Natural killer cell (primary cell): ENCODE measurements around the gene ALDH7A1. TPM values are rescaled to one million over a fixed set of nuclear protein-coding genes. Genes with fewer than 3 reads are reported as not detected.

Source experiments
- ATAC-seq, 3 donors: fragments of 150-1000 bp in 2 of 3; fragments of 200-7000 bp in 1 of 3; cut with Tn5 transposase; 1 replicate in 1 of 3; 2 replicates in 2 of 3; pipeline ENCODE4 v1.10.0; 2021; ENCODE audit warnings: mild to moderate bottlenecking in 2 of 3, moderate library complexity in 2 of 3
- DNase-seq, 2 donors: peaks; one replicate each; pipeline versions ENCODE4 v3.0.0 to v3.0.0-alpha.2; 2013 to 2021; ENCODE audit warnings: mixed read lengths in 1 of 2
- H3K27ac ChIP-seq: one replicate; pipeline ENCODE4 v1.5.1; 2013; ENCODE audit warnings: mild to moderate bottlenecking, low read length
- H3K27me3 ChIP-seq: one replicate; pipeline ENCODE4 v1.6.1; 2013; ENCODE audit warnings: low read length; ENCODE audit not compliant: control insufficient read depth, insufficient read depth
- H3K36me3 ChIP-seq: one replicate; pipeline ENCODE4 v1.6.1; 2013; ENCODE audit warnings: low read length; ENCODE audit not compliant: control insufficient read depth, insufficient read depth
- H3K4me1 ChIP-seq: one replicate; pipeline ENCODE4 v1.6.1; 2013; ENCODE audit warnings: low read length; ENCODE audit not compliant: control insufficient read depth, insufficient read depth
- H3K4me3 ChIP-seq: one replicate; pipeline ENCODE4 v1.5.1; 2013; ENCODE audit warnings: low read length
- H3K9me3 ChIP-seq: one replicate; pipeline ENCODE4 v1.6.1; 2013; ENCODE audit warnings: low read length; ENCODE audit not compliant: control insufficient read depth, insufficient read depth
- H3K27ac Mint-ChIP-seq, 2 donors: one replicate each; pipeline ENCODE4 v1.8.0; 2022; ENCODE audit warnings: mild to moderate bottlenecking in 2 of 2, mixed read lengths in 2 of 2, moderate library complexity in 1 of 2
- H3K27me3 Mint-ChIP-seq, 2 donors: one replicate each; pipeline ENCODE4 v1.8.0; 2022; ENCODE audit warnings: low read depth in 2 of 2, mixed read lengths in 2 of 2
- H3K36me3 Mint-ChIP-seq: one replicate; pipeline ENCODE4 v1.8.0; 2022; ENCODE audit warnings: mixed read lengths
- H3K4me1 Mint-ChIP-seq, 2 donors: one replicate each; pipeline ENCODE4 v1.8.0; 2022; ENCODE audit warnings: mixed read lengths in 2 of 2
- H3K4me3 Mint-ChIP-seq: one replicate; pipeline ENCODE4 v1.8.0; 2022; ENCODE audit warnings: mild to moderate bottlenecking, moderate library complexity, mixed read lengths
- H3K9me3 Mint-ChIP-seq, 2 donors: one replicate each; pipeline ENCODE4 v1.8.0; 2022; ENCODE audit warnings: mixed read lengths in 2 of 2
- CTCF ChIP-seq: fragments of 200-600 bp; IDR thresholded peaks from one replicate; pipeline ENCODE4 v1.8.0; 2022; ENCODE audit warnings: antibody characterized with exemption
- WGBS: methylation state at CpG from one replicate; pipeline ENCODE4 v1.1.7; 2013; ENCODE audit warnings: missing lambda C conversion rate; ENCODE audit not compliant: insufficient coverage; 5-methylcytosine and 5-hydroxymethylcytosine counted together
- intact Hi-C: fragments of 100-400 bp; cut with micrococcal nuclease; formaldehyde crosslinking; loops from one replicate; pipeline ENCODE4 v1.14.2; 2022
- total RNA-seq, 4 donors: library from RNA; stranded (reverse); fragments of 120-200 nt in 1 of 4; gene quantifications; one replicate each; pipeline versions ENCODE4 v1.2.3 to v1.2.4, GENCODE V29; 2013 to 2022

Gene ALDH7A1
- total RNA-seq, 3 donors from 2014 or later (not counting 1 experiment from before 2014, with no cell fraction given), result 0.66 to 1.3 (median 1.2) TPM

GRCh38 chr5:126515337-126515736 is 79.7 kb downstream of the ALDH7A1 start:
- no peaks in the 10 kb centered on the region for H3K9me3 Mint-ChIP-seq
- no peaks in the 10 kb centered on the region for H3K36me3 Mint-ChIP-seq
- H3K27ac Mint-ChIP-seq, result no peak overlapping the region
- no peaks in the 10 kb centered on the region for H3K4me1 ChIP-seq
- peaks cover 0 to 8% of the 10 kb centered on the region in 2 donors for H3K27me3 Mint-ChIP-seq
- H3K36me3 ChIP-seq, result no peaks in the 10 kb centered on the region
- TF ChIP-seq CTCF, result no peak
- intact Hi-C loops, result no loop called here
- no peaks in the 10 kb centered on the region for H3K4me1 Mint-ChIP-seq
- H3K27ac ChIP-seq, result no peak overlapping the region
- no peak overlapping the region for H3K4me3 ChIP-seq
- no peaks in the 10 kb centered on the region for H3K27me3 ChIP-seq
- no peak for DNase-seq
- H3K9me3 ChIP-seq, result no peaks in the 10 kb centered on the region
- no peak for ATAC-seq
- no peak overlapping the region for H3K4me3 Mint-ChIP-seq

DNA sequence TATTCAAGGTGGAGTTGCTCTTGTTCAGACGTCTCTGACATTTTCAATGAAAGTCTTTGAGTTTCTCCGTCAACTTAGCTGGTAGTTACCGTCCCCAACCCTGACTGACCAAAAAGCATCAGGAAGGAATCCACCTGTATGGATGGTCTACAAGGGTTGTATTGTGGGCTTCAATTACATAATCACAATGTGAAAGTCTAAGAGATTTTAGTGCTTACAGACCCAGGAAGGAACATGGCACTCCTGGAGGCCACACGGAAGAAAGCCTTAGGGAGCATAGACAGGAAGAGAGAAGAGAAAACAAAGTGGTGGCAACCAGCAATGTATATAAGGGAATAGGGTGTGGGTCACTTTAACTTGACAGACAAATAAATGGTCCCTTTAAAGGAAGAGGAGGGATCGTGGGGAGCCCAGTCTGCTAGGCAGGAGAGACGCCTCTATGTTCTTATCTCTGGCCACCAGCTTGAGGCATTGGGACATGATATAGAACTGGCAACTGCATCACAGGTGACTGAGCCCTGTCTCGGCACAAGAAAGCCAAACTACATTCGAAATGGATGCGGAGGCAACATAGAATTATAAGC is 80.4 kb downstream of the ALDH7A1 start:
- H3K9me3 Mint-ChIP-seq, result no peaks in the 10 kb centered on the region
- H3K9me3 ChIP-seq, result no peaks in the 10 kb centered on the region
- no peak overlapping the region for H3K4me3 Mint-ChIP-seq
- ATAC-seq (no peak), DNase-seq (no peak)
- no peaks in the 10 kb centered on the region for H3K36me3 ChIP-seq
- intact Hi-C loops, result no loop called here
- H3K4me3 ChIP-seq, result no peak overlapping the region
- 93% methylated on average over 9 of the region's 9 CpGs for WGBS
- H3K36me3 Mint-ChIP-seq, result no peaks in the 10 kb centered on the region
- H3K27me3 Mint-ChIP-seq, result peaks cover 0 to 8% of the 10 kb centered on the region in 2 donors
- no peak for TF ChIP-seq CTCF
- H3K27ac ChIP-seq, result no peak overlapping the region
- H3K27ac Mint-ChIP-seq, result no peak overlapping the region
- no peaks in the 10 kb centered on the region for H3K4me1 Mint-ChIP-seq
- no peaks in the 10 kb centered on the region for H3K27me3 ChIP-seq
- no peaks in the 10 kb centered on the region for H3K4me1 ChIP-seq

DNA sequence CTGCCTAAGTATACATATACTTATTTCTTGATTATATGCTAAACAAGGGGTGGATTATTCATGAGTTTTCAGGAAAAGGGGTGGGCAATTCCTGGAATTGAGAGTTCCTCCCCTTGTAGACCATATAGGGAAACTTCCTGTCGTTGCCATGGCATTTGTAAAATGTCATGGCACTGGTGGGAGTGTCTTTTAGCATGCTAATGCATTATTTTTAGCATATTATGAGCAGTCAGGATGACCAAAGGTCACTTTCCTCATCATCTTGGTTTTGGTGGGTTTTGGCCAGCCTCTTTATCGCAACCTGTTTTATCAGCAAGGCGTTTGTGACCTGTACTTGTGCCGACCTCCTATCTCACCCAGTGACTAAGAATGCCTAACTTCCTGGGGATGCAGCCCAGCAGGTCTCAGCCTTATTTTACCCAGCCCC is 80.9 kb downstream of the ALDH7A1 start:
- no peaks in the 10 kb centered on the region for H3K9me3 ChIP-seq
- peaks cover 0 to under 1% of the 10 kb centered on the region in 2 donors for H3K4me1 Mint-ChIP-seq
- no peak for TF ChIP-seq CTCF
- no peaks in the 10 kb centered on the region for H3K36me3 ChIP-seq
- H3K27me3 ChIP-seq, result no peaks in the 10 kb centered on the region
- H3K27ac ChIP-seq, result no peak overlapping the region
- WGBS, result 84% methylated on average over 4 of the region's 4 CpGs
- H3K36me3 Mint-ChIP-seq, result no peaks in the 10 kb centered on the region
- H3K9me3 Mint-ChIP-seq, result no peaks in the 10 kb centered on the region
- intact Hi-C loops, result no loop called here
- DNase-seq (no peak), ATAC-seq (no peak)
- no peaks in the 10 kb centered on the region for H3K4me1 ChIP-seq
- peaks cover 0 to 6% of the 10 kb centered on the region in 2 donors for H3K27me3 Mint-ChIP-seq
- no peak overlapping the region for H3K27ac Mint-ChIP-seq
- H3K4me3 Mint-ChIP-seq, result no peak overlapping the region
- H3K4me3 ChIP-seq, result no peak overlapping the region

DNA sequence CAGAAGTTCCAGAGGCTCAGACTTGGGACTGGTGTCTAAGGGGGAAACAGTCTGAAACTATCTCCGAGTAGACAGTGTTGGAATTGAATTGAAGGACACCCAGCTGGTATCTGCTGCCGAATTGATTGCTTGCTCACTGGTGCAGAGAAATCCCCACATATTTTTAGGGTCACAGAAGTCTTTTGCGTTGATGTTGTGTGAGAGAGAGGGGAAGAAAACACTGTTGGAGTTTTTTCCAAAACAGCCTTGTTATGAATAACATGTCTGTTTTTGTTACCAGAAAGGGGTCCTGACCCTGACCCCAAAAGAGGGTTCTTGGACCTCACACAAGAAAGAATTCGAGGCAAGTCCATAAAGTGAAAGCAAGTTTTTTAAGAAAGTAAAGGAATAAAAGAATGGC is 81.3 kb downstream of the ALDH7A1 start:
- WGBS, result 94% methylated on average over 4 of the region's 4 CpGs
- Histone ChIP-seq H3K9me3 (no peaks in the 10 kb centered on the region), H3K4me1 (no peaks in the 10 kb centered on the region), H3K27ac (no peak overlapping the region), H3K36me3 (no peaks in the 10 kb centered on the region), H3K4me3 (no peak overlapping the region), H3K27me3 (no peaks in the 10 kb centered on the region)
- H3K27me3 Mint-ChIP-seq, result peaks cover 0 to 6% of the 10 kb centered on the region in 2 donors
- H3K9me3 Mint-ChIP-seq, result no peaks in the 10 kb centered on the region
- ATAC-seq (no peak), DNase-seq (no peak)
- no peak overlapping the region for H3K4me3 Mint-ChIP-seq
- intact Hi-C loops, result no loop called here
- TF ChIP-seq CTCF, result no peak
- no peak overlapping the region for H3K27ac Mint-ChIP-seq
- no peaks in the 10 kb centered on the region for H3K36me3 Mint-ChIP-seq
- H3K4me1 Mint-ChIP-seq, result peaks cover 4 to 5% of the 10 kb centered on the region in 2 donors
